Measurements from ENCODE around the gene PRR15. TPM values are rescaled to one million over a fixed set of nuclear protein-coding genes. Genes with fewer than 3 reads are reported as not detected.

PRR15 gene
- total and polyA plus RNA-seq, 2 of the 13 experiments (the other 11 are each of a cell fraction or from before 2014, with no cell fraction given), result 2.3 to 7.8 TPM

- intact Hi-C loops (cut with micrococcal nuclease; ENCODE audit: unreplicated experiment), result no loop called here
- H3K4me2 ChIP-seq (ENCODE audit: low read depth, low read length), result no peak overlapping the region
- no peak; the same call in 1 of the 3 replicates for ATAC-seq
- TF ChIP-seq ZNF850 (CRISPR knock-in tag; conservative IDR thresholded peaks at IDR 0.05) (no peak), ZNF550 (CRISPR knock-in tag; IDR thresholded peaks at IDR 0.05; ENCODE audit: borderline replicate concordance) (no peak), ZNF546 (CRISPR knock-in tag; conservative IDR thresholded peaks at IDR 0.05) (no peak), ZNF776 (CRISPR knock-in tag; IDR thresholded peaks at IDR 0.05) (no peak), ZNF274 (CRISPR knock-in tag; IDR thresholded peaks at IDR 0.05) (no peak), ZSCAN29 (CRISPR knock-in tag; conservative IDR thresholded peaks at IDR 0.05) (no peak), TIGD3 (CRISPR knock-in tag; IDR thresholded peaks at IDR 0.05; ENCODE audit: borderline replicate concordance) (no peak), FOXO1 (CRISPR knock-in tag; IDR thresholded peaks at IDR 0.05) (no peak), RNF219 (CRISPR knock-in tag; IDR thresholded peaks at IDR 0.05) (no peak), ZBTB14 (CRISPR knock-in tag; IDR thresholded peaks at IDR 0.05) (no peak), ZNF101 (CRISPR knock-in tag; IDR thresholded peaks at IDR 0.05; ENCODE audit: borderline replicate concordance, low read depth) (no peak), ZBTB20 (CRISPR knock-in tag; IDR thresholded peaks at IDR 0.05; ENCODE audit: borderline replicate concordance, low read depth) (no peak), ZSCAN30 (CRISPR knock-in tag; IDR thresholded peaks at IDR 0.05) (no peak), ZSCAN12 (CRISPR knock-in tag; IDR thresholded peaks at IDR 0.05) (no peak), ZBTB38 (CRISPR knock-in tag; IDR thresholded peaks at IDR 0.05) (no peak), ZNF564 (CRISPR knock-in tag; IDR thresholded peaks at IDR 0.05) (no peak), ZNF878 (CRISPR knock-in tag; IDR thresholded peaks at IDR 0.05) (no peak), SALL2 (CRISPR knock-in tag; IDR thresholded peaks at IDR 0.05) (no peak), NR2F6 (IDR thresholded peaks at IDR 0.05) (no peak), NR2F6 (CRISPR knock-in tag; IDR thresholded peaks at IDR 0.05) (no peak), ZNF879 (CRISPR knock-in tag; IDR thresholded peaks at IDR 0.05) (no peak)
- WGBS (ENCODE audit: low lambda C conversion rate), result 56% methylated on average over 4 of the region's 4 CpGs
- no TSS peak for BruUV-seq (replicated peaks)
- no peak overlapping the region for H3K4me3 ChIP-seq (replicated peaks in 1 of 3; ENCODE audit: insufficient read depth in 1 of 3, low read depth in 2 of 3, low read length in 3 of 3)
- no peak overlapping the region for H3K27ac ChIP-seq (ENCODE audit: extremely low read length, insufficient read depth, low read length)
- H3K9me3 ChIP-seq (ENCODE audit: low read length), result no peaks in the 10 kb centered on the region
- CTCF ChIA-PET (ENCODE audit: low intra/inter-chr PET ratio, low total read pairs), result no interaction called here
- no peak overlapping the region for H2AFZ ChIP-seq (ENCODE audit: low read length)
- H3K4me1 ChIP-seq (ENCODE audit: insufficient read depth, low read length), result peaks cover 31% of the 10 kb centered on the region
- DNase-seq (ENCODE audit: low spot score), result no peak
- POLR2A ChIA-PET, result no interaction called here
- H3K79me2 ChIP-seq (ENCODE audit: insufficient read depth, low read length), result no peaks in the 10 kb centered on the region
- in situ Hi-C loops (cut with HindIII; ENCODE audit: extremely low pct_ligation_motif_present, low pct_unique_long_range_greater_than_20kb), result no loop called here
- no peak overlapping the region for H3K9ac ChIP-seq (ENCODE audit: insufficient read depth, low read depth, low read length)
- H4K20me1 ChIP-seq (ENCODE audit: insufficient read depth, low read length), result no peaks in the 10 kb centered on the region
- no peaks in the 10 kb centered on the region for H3K27me3 ChIP-seq (ENCODE audit: control insufficient read depth in 1 of 2, insufficient read depth in 2 of 2, low read length in 2 of 2)
- no peaks in the 10 kb centered on the region for H3K36me3 ChIP-seq (replicated peaks in 1 of 2; ENCODE audit: control insufficient read depth in 1 of 2, insufficient read depth in 2 of 2, low read length in 2 of 2)
- no peak for FAIRE-seq
Observed at GRCh38 chr7:29606830-29607229, 43.2 kb downstream of the PRR15 start.
